Measurements from ENCODE around the gene DNM3.
A peak's percentile ranks its signal among the peaks of the same experiment; 100 is the strongest.

The DNM3 gene

DNA sequence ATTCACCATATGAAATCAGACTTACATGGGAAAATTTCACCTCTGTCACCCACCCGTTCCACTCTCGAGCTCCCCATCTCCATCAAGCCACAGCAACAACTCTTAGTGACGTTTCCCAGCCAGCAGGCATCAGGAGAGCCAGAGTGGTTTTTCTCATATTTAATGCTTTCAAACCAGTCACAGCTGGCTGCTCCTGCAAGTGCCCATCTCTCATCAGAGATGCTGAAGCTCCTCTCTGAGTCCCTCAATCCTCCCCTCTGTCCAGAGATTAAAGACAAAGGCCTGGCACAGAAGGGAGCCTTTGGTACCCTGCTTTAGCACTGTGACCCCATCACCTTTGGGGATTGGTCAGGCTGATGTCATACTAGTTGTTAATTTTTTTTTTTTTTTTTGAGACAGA is 277.3 kb downstream of the DNM3 start:
- no peak for DNase-seq

DNA sequence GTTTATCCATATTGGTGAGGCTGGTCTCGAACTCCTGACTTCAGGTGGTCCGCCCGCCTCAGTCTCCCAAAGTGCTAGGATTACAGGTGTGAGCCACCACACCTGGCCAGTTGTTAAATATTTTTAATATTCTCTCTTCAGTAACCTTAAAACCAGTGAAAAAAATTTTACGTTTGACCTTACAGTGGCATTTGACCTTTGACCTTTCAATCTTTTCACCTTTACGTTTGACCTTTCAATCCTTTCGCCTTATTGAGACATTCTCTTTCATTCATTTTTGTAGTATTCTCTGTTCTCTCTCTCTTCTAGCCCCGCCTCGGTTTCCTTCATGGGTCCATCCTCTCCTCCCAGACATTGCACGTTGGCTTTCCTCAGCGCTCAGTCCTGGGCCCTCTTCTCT is 277.9 kb downstream of the DNM3 start:
- no peak for DNase-seq

DNA sequence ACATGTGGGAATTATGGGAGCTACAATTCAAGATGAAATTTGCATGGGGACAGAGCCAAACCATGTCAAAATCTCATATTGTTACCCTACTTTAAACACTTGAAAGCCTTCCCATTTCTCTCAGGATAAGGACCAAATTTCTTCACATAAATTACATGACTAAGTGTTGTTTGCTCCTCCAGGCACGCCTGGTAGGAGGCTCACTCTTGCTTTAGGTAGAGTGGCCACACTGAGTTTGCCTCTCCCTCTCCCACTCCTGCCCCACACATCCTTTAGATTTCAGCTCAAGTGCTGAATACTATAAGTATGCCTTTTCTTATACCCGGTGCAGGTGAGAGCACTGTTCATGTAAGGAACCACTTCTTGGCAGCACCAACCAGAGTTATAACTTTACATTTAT is 279.1 kb downstream of the DNM3 start:
- DNase-seq: peak in 1 of 2 donors; percentile 24

DNA sequence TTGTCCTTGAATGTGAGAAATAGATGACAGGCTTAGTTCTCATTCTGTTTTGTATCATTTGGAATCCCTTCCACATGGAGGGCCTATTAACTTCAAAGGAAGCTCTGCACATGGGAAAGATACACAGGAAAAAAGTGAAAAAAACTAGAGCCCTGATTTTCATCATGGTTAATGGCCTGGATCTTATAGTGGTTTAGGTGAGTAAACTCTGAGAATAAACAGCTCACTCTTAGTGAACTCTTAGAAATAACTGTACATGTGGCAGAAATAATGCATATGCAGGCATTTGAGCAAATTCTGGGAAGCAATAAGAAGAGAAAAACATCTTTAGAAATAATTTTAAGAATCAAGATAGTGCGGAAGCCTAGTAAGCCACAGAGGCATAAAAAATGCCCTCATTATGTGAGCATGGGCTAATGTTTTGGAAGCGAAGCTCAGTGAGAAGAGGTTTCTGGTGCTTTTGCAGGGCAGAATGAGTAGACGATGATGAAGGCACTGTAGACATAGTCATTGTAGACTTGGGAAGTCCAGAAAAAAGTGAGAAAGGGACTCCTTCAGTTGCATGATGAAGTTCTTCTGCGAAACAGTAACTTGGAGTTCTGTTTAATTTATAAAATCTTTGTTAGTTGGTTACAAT is 279.9 kb downstream of the DNM3 start:
- DNase-seq: no peak

DNA sequence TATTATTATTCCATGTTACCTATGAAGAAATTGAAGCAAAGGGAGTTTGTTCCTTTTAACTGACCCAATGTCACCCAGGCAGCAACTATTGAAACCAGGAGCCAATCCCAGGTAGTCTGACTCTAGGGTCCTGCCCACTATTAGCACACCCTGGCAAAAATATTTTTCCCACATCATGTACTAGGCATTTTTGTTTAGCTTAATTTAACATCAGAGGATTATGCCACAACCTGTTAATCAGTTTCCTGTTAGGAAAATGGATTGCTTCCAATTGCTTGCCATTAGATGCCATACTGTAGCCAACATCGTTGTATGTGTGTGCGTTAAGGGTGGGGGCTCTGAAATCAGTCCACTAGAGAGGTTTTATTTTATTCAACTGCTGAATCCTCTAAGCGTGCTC is 281.1 kb downstream of the DNM3 start:
- DNase-seq: no peak

DNA sequence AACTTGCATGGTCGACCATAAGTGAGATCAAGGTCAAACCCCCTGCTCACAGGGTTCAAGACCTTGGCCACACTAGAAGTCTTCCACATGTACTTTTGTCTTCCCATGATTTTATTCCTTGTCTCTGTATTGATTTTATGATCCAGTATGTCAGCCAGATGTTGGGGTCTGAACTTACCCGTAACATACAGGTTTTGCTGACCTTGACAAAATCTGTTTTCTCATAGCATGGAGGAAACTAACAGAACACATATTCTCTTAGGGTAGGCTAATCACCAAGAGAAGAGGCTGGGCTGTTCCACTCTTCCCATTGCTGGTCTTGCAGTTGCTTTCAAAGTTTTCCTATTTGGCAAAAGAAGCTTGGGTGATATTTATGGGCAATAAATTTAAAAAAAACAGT is 284.0 kb downstream of the DNM3 start:
- no peak for DNase-seq

DNA sequence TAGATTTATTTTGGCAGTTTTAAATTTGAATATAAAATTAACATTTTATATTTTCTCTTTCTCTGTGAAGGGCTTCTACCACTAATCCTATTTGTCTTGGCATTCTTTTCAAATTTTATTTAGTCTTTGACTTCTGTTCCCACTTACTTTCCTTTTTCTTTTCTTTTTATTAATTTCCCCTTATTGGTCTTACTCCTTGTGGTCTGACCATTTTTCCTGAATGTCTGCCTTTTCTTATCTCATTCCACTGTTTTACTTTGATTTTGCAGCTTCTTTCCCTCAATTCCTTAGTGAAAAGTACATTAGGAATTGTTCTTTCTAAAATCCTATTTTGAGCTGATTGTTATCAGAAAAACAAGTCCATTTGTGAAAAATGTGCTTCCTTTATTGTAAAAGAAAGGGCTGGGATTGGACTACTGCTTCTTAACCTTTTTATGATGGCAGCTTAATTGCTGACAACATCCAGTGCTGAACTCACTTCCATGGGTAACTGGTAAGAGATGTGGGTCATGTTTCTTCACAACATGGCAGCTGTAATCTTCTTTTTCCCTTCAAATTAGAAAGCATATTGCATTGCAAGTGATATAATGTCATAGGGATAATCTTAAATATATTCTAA is 284.6 kb downstream of the DNM3 start:
- DNase-seq: no peak

DNA sequence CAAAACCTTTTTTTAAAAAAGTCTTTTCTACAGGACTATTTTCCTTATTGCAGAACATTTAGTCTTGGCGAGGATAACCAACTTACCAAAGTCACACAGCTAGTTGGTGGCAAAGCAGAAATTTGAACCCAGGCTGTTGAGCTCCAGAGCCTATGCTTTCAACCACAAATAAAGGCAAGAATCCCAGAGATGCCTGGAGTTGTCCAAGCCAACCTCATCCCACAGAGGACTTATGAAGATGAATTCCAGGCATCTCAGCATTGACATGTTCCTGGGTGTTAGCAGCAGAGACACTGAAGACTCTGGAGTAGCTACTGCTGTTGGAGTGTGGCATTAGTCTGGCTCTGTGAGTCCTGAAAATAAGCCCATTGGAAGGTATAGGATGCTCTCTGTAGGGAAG is 291.5 kb downstream of the DNM3 start:
- DNase-seq: no peak

DNA sequence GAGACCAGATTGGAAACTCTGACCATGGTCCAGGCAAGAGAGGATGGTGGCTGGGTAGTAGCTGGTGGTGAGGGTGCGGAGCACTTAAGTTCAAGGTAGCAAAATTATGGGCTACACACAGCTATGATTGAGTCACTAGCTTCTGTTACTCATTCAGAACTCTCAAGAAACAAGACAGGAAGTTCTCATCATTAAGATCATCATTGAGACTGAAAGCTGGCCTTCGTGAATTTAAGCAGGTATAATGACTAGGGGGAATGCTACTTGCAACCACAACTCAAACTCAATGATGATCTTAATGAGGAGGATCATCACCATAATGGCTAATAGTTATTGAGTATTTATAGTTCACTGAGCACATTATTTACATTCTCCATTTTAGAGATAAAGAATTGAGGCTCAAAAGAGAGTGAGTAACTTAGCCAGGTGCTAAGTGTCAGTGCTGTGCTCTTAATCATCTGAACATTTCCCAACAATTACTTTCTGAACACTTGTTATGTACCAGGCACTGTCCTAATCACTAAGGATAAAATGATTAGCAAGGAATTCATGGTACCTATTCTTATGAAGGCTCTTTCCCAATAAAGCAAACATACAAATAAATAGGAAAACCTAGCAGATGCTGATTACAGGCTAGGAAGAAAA is 292.9 kb downstream of the DNM3 start:
- no peak for DNase-seq

DNA sequence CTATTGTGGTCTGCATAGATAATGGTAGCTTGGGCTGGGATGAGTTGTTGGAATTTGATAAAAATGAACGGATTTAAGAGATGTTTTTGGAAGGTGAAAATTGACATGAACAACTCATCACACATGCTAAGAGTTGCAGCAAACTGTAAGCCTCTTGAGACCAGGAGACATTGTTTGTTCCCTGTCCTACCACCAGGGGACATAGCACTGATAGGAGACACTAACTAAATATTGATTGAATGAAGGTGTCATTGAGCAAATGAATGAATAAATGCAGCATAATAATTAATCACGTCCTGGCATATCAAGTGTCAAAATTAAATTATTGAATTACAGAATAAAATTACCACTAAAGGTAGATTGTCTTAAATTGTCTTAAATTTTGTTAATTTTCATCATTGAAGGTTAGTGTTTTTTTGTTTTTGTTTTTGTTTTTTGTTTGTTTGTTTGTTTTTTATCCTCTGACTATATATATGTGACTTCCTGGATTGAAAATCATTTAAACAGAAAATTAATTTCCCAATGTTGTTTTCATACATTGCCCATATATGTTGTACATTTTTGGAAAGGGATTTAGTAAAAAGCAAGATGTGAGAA is 293.9 kb downstream of the DNM3 start:
- DNase-seq: peak in 1 of 2 donors; percentile 28

DNA sequence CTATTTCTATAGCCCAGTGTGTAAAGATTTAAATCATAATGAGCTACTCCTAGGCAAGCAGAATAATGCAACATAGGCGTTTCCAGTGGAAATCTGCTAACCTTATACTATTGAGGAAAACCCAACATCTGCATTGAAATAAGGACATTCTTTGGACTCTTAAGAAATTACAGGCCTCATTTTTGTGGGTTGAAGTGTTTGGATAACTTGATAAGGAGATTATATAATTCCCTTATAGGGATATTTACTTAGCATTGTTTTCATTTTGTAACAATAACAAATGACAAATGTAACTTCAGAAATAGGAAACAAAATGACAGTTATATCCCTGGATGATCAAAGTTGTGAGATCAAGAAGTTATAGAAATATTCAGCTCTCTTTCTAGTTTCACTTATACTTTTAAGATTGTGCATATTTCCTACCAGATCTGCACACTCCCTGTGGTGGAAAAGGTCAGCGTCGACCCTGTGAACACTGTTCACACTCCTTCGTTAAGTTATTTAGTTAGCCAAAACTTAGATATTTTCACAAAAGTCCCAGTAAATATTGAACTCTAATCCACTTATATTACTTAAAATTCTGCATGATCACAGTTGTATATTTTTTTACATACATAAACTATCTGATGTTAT is 294.8 kb downstream of the DNM3 start:
- no peak for DNase-seq

DNA sequence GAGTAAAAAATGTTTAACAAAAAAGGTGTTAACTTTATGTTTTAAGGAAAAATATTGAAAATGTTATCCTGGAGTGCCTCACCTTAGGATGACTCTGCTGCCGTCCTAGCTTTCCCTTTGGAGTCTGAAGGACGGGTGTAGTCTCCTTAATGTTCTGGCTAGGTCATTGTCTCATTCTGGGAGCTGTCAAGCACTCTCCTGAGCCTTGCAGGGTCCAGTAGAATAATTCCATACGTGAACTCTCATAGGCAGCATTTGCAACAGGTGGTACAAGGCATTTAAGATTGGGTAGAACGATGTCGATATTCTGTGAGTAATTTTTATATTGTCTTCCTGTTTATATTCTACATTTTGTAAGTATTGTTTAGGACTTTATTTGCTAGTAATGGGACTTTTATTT is 295.6 kb downstream of the DNM3 start:
- no peak for DNase-seq

DNA sequence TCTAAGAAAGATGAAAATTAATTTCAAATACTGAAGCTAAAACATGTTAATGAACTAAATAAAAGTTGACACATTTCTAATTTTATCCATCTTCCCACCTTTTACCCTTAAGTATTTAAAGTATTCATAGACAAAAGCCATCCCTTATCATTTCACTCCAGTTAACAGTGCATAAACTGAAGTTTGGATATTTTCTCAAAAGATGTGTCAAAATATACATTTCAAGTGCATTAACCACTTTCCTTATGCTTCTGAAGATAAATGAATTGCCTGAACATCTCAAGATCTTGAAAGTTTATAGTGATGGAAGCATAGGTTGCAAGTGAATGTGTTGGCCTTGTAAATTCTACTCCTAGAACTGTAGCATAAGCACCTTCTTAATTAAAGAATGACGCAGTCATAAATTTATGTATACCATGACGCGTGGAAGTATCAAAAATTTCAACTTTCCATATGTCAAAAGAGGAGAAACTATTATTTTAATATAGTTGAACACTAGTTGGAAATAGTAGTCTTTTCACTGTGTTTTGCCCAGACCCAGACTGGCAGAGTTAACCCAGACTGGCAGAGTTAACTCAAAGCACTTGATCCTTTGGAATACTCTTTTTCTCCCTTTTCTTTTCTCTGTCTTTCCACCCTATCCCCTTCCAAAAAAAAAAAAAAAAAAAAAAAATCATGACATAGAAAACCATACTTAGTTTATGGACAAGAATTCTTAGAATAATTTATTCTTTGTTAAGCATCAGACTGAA is 296.6 kb downstream of the DNM3 start:
- no peak for DNase-seq

DNA sequence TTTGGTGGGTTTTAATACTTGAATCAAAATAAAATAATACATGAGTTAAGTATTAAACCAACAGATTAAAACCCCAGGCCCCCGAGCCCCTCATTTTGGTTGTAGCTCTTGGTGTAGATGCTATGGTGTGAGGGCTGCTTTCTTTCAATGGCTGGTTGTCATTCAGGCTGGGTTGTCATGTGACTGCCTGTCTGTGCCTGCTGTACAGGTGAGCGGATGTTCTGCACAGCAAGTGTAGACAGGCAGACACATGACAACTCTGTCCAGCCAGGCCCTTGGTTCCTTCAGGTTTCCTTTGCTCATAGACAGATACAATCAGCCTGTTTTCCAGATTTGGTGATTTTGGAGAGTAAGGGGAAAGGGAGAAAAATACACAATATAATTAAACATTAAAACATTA is 297.3 kb downstream of the DNM3 start:
- DNase-seq: no peak

DNA sequence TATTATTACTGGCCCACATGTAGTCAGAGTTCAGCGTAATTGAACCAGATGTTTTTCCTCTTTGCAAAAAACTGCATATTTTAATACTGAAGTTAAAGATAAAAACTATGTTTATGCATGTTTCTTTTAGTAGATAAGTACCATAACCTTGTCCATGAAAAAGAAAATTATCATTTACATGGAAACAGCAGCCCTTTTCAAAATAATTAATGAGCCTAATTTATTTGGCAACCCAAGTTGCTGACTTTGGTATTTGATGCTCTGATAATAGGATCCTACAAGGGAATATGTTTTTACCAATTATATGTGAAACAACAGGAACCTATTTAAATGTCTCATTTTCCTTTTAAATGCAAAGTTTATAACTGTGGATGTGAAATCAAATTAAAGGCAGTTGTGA is 297.9 kb downstream of the DNM3 start:
- no peak for DNase-seq

DNA sequence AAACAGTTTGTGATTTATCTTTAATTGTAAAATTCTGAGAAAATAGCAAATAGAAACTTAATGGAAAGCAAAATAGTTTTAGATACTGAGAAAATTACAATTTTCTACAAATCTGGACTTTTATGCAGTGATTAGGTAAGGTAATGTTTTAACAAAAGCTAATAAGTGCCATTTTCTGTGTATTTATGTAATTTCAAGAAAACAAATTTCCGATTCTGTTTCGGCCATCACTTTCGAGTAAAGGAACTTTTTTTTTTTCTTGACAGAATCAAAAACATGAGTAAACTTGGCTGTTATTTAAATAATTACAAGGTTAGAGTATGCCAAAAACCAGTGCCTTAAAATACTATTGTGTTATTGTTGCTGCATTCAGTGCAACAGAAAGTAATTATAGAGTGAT is 298.8 kb downstream of the DNM3 start:
- no peak for DNase-seq

DNA sequence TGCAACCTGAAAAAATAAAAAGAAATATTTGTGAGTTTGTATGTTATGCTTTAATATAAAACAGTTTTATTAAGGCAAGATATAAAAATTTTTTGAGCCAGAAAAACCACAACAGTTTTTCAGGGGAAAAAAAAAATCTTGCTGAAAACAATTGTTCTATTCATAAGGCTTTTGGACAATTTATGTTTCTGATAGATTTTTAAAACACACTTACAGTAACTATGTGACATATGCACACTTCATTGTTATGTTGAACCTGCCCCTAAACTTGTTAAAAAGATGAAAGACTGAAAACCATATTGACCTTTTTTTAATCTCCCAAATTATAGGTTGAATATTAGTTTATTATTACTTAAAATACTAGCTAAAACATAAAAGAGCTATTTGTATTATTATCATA is 299.3 kb downstream of the DNM3 start:
- no peak for DNase-seq

DNA sequence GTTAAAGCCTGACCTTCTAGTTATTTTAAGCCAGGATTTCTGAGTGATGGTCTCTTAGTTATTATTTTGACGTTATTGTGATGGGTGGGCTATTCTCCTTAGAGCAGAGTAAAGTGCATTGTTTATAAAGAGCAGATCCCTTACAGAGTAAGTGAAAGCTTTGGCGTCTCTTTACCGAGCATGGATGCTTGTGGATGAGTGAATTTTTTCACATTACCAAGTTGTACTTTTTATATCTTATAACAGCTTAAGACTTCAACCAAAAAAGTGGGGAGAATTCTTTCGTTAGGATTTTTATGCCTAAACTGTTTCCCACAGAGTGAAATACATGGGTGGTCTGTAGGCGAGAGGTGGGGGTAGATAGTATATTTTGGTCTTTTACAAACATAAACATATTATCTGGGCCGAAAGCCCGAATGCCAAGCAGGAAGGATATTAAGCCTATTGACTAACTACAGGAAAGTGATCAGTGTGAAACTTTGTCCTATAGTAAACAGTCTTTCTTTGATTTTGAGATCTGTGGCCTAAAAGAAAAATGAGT is 300.1 kb downstream of the DNM3 start:
- DNase-seq: no peak

DNA sequence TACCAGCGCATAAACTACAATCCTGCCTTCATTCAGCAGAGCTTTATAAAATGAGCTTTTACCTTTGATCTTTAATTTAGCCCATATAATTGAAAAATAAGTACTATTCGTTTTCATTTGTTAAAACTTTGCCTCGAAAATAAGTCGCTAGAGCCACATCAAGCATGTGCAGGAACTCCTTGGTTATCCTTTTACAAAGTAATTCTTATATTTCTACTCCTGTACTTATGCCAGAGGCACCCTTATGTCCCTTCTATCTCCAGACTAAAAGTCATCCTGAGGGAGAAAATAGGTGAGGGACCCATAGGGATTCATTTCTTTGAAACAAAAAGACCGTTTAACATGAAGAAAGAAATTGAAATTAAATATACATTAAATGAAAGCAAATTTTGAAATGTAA is 301.0 kb downstream of the DNM3 start:
- no peak for DNase-seq

DNA sequence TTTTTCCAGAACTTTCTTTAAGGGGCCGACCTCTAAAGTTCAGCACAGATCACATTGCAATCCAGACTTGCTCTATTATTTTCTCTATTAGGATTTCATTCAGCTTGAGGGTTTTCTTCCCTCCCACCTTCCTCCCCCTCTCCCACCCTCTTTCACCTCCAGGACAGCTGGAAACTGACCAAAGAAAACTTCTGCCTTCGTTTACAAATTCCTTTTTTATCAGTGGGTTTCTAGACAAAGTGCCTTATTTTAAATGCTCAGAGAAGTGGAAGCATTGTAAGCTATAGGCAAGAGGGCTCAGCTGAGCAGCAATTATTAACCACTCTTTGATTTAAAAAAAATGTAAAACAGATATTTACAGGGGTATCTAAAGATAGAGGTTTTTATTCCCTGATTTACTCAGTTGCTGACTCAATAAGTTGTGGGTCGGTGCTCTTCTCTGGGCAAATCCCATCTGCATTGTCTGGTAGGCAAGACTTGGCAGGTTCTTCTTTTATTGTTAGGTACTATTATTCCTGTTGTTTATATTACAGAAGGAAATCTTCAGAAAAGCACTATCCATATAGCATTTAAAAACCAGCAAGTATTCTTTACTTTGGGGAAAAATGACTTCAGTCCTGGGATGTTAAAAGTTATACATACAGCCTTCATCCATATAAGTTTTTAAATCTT is 302.2 kb downstream of the DNM3 start:
- no peak for DNase-seq

DNA sequence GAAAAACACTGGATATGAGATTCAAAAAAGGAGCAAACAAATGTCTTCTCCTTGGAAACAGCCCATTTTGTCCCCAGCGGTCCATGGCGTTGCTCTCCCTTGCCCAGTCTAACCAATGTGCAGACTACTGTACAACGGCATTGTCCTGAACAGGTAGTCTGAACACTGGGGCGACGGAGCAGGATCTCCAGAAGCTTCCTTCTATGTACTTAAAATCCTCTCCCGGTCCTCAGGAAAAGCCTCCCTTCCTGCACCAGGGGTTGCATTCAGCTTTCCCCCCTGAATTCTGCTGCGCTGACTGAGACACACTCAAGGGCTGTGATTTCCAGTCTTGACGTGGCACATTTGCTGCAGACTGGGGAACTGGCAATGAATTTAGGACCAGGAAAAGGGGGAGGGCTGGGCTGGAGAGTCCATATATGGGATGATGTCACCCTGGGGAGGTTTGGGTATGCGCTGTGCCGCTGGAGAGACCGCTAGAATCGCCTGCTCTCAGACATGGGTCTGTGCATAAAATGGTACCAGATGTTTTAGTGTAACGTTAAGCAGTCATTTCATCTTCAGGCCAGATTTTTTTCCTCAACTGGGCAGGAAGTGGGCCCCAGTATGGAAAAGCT is 303.3 kb downstream of the DNM3 start:
- DNase-seq: no peak

DNA sequence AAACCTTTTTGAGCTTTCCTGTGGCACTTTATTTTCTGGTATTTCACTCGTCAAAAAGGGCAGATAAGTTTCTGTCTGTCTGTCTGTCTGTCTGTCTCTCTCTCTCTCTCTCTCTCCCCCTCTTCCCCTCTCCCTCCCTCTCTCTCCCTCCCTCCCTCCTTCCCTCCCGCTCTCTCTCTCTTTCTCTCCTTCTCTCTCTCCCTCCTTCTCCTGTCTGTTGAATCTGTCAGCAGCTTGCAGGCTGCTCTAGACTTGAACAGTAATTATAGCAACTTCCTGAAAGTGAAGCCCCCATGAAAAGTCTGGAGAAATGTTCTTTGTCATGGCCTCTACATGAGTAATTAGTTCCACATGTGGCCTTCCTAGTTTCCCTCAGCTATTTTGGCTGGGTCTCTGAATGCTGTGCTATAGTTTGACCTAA is 303.9 kb downstream of the DNM3 start:
- no peak for DNase-seq
